ENCODE measurements around the gene MAGEB1.

MAGEB1 gene, protein sequence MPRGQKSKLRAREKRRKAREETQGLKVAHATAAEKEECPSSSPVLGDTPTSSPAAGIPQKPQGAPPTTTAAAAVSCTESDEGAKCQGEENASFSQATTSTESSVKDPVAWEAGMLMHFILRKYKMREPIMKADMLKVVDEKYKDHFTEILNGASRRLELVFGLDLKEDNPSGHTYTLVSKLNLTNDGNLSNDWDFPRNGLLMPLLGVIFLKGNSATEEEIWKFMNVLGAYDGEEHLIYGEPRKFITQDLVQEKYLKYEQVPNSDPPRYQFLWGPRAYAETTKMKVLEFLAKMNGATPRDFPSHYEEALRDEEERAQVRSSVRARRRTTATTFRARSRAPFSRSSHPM

GRCh38 chrX:30246769-30247489 is at the start of gene MAGEB1:
Gene MAGEB1, plus strand, starts transcription at chrX:30247146. Its CDS starts 3,348 bp downstream, at chrX:30250494.
- DNase-seq = no peak

DNA sequence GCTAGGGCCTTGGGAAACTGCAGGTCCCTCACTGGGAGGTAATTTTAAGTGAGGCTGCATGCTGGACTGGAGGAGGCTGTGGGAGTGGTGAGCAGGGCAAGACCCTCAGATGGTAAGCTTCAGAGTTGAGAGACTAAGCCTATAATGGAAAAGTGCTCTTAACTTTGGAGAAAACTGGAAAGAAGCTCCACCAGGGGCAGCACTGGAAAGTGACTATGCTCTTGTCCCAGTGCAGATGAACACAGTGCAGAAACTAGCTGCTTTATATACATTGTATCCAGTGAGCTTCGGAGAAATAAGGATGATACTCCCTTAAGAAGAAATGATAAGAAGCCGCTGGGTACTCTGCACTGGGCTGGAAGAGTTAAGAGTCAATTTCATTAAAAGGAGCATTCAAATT is 34.8 kb upstream of the MAGEB1 start:
- no peak for DNase-seq

DNA sequence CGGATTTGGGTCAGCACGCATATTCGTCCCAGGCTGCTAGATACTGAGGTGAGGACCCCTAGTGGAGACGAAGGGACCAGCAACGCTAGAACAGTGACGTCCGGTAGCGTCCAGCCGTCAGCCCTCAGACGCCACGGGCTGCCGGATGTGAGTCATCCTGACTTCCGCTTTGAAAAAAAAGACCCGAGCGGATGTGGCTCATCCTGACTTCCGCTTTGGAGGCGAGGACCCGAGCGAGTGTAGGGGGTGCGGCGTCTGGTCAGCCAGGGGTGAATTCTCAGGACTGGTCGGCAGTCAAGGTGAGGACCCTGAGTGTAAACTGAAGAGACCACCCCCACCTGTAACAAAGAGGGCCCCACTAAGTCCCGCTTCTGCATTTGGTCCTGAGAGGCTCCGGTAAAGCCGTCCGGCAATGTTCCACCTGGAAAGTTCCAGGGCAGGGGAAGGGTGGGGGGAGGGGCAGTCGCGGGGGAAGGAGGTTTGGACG is 31.5 kb upstream of the MAGEB1 start, which contains the start of gene MAGEB2:
TSS of gene MAGEB2 (plus strand) at position 207 of the 487 bp plus-strand sequence. CDS start 3,018 bp downstream, outside the sequence.
- DNase-seq = no peak

- DNase-seq = no peak
Observed at GRCh38 chrX:30217465-30217864, 29.5 kb upstream of the MAGEB1 start.

DNA sequence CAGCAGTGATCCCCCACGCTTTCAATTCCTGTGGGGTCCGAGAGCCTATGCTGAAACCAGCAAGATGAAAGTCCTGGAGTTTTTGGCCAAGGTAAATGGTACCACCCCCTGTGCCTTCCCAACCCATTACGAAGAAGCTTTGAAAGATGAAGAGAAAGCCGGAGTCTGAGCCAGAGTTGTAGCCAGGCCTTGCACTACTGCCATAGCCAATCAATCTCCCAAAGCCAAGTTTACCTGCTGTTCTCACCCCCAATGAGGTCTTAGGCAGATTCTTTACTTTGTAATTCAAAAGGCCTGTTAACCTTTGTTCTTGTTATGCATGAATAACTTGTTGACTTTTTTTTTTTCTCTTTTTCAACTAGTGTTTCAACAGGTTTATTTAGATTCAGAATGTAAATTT is 27.6 kb upstream of the MAGEB1 start:
- DNase-seq = no peak

DNA sequence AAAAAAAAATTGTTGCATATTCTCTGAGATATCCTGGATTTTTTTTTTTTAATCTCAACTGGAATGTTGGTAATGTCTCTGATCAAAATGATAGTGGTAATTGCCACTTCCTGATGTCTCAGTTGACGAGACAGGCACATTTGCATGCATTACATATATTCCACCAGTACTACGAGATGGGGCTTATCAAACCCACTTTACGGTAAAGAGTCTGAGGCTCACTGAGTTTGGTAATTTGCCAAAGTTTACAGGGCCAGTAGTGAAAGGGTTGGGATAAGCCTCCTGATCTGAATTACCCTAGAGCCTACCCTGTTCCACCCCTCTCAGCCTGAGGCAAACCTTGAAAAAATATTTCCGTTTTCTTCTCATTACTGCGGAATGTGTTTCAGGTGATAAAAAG is 26.3 kb upstream of the MAGEB1 start:
- DNase-seq = no peak

DNA sequence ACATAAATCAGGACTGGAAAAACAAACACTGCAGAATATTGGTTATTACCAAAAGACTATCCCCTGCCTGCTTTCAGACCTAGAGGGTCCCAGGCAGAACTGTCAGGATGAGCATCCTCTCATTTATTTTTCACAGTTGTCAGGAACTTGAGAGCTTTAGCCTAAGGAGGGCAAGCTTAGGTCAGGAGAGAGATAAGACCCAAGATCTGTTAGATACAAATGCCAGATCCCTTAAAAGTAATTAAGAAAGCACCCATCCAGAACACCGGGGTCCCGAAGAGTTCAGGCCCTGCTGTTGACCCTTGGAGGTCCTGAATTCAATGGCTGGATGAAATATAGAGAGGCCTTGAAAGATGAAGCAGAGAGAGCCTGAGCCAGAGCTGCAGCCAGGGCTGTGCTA is 22.4 kb upstream of the MAGEB1 start:
- no peak for DNase-seq

- DNase-seq = no peak
Observed at GRCh38 chrX:30228526-30228925, 18.4 kb upstream of the MAGEB1 start.

DNA sequence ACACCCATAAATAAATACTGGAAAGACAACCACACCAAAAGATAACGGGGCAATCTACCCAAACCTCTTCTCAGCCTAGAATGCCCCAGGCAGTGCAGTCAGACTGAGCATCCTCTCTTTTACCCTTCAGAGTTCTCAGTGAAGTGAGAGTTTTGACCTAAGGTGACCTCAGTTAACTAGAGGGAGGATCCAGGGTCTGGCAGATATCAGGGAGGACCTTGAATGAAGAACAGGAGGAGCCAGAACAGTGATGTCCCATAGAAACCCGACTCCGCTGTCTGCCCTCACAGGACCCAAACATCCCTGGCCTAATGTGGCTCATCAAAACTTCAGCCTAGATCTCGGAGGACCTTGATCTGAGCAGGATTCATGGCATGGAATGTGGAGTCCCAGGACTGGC is 16.6 kb upstream of the MAGEB1 start, which contains the start of gene MAGEB3:
TSS of gene MAGEB3 (plus strand) at position 263 of the 400 bp plus-strand sequence. CDS start 5,268 bp downstream, outside the sequence.
- DNase-seq = no peak

- no peak for DNase-seq
Observed at GRCh38 chrX:30241724-30242415, 5.1 kb upstream of the MAGEB1 start, which contains the start of gene MAGEB4. Gene MAGEB4, plus strand, starts transcription at chrX:30242000. Its CDS starts 136 bp downstream, at chrX:30242136.

GRCh38 chrX:30248854-30249253 is 1.9 kb downstream of the MAGEB1 start:
- DNase-seq = no peak

GRCh38 chrX:30253257-30253656 is 6.3 kb downstream of the MAGEB1 start:
- DNase-seq = no peak

GRCh38 chrX:30259927-30260326 is 13.0 kb downstream of the MAGEB1 start:
- no peak for DNase-seq

DNA sequence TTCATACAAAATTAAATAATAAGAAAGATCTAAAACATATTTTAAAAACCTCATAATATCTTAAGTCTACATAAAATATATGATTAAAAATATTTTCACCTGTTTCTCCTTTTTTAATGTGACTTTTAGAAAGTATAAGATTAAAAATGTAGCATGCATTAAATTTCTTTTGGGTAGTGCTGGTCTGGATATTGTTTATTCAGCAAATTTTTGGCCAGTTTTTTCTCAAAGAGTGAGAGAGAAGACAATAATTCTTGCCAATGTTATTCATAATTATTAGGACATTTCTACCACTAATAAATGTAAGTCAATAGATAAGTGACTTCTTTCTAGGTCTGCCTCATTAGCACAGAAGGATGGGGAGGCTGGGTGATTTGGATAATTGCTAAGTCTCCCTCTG is 14.1 kb downstream of the MAGEB1 start:
- no peak for DNase-seq

DNA sequence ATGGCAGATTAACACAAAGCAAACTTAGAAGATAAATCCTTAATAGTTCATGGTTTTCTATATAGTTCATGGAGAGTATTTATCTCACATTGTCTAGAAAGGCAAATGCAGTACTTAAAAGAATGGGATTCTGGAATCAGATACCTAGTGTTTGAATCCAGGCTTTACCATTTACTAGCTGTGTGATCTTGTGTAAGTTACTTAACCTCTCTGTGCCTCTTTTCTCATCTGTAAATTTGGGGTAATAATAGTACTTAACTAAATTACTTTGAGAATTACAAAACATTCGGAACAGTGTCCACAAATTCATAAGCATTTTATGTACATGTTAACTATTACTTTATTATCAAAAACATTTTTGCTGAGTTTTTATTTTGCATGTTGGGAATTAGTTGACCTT is 15.8 kb downstream of the MAGEB1 start:
- DNase-seq = no peak

GRCh38 chrX:30270639-30271038 is 23.7 kb downstream of the MAGEB1 start:
- no peak for DNase-seq

DNA sequence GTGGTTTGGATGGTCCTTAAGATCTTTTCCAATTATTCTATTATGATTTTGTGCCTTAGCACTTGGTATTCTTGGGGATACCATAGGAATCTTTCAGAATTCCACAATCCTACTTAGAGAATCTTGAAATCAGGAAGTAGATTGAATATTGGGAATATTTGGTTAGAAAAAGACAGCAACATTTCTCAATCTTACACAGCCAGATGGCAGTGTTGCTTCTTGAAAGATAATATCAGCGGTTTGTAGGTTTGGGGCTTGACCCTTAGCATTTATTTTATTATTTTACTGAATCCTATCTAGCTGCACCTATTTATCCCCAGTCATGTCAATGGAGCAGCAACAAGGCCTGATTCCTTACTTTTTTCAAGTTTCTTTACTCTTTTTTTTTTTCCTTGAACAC is 28.6 kb downstream of the MAGEB1 start:
- DNase-seq = no peak

GRCh38 chrX:30278365-30278764 is 31.4 kb downstream of the MAGEB1 start:
- no peak for DNase-seq

GRCh38 chrX:30280428-30280827 is 33.5 kb downstream of the MAGEB1 start:
- DNase-seq = no peak

GRCh38 chrX:30282527-30282926 is 35.6 kb downstream of the MAGEB1 start:
- no peak for DNase-seq

DNA sequence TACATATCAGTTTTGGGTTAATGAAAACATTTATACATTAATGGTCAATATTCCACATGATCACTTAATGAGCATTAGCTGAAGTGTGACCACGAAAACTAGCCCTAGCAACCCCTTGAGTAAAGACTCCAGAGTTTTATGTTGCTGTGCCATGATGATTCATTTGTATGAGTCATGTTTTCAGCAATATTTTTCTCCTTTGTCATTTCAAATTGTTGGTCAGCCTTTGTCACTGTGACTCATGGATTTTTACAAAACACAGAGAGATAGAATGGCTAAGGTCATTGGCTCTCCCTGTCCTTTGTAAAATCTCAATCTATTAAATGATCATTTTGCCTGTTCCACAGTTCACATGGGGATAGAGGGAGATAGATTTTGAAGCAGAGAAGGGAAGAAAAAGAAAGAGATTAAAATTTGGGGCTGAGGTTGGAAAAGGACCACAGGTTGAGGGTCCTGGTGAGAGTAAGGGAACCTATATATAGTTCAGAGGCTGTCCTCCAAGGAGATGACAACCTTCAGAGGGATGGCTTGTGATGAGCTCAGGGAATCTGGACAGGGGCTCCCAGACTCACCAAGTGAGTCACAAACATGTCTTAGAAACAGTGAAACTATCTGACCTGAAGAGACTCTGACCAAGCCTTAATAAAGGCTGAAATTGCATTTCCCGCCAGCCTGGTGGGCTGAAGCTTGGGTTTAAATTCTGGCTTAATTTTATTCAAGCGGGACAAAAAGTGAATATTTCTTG is 36.7 kb downstream of the MAGEB1 start:
- DNase-seq = no peak
